HFFc6 (cell line): Measurements from ENCODE around the gene FGGY. TPM values are rescaled to one million over a fixed set of nuclear protein-coding genes. Genes with fewer than 3 reads are reported as not detected.
"Not testable (repeated sequence)": the region's sequence is repeated elsewhere in the genome, so short reads cannot be mapped to it uniquely, and the experiment has no call there.

Source experiments
- DNase-seq: peaks from one replicate; pipeline ENCODE4 v3.0.0-alpha.2; 2018
- H3K27ac Mint-ChIP-seq: 2 replicates; pipeline ENCODE4 v1.8.0; 2020; ENCODE audit warnings: mild to moderate bottlenecking, mixed read lengths
- H3K27me3 Mint-ChIP-seq: 2 replicates; pipeline ENCODE4 v1.8.0; 2021; ENCODE audit warnings: mild to moderate bottlenecking, moderate library complexity, mixed read lengths; ENCODE audit not compliant: insufficient read depth
- H3K36me3 Mint-ChIP-seq: 2 replicates; pipeline ENCODE4 v1.8.0; 2021; ENCODE audit warnings: low read depth, mixed read lengths
- H3K4me1 Mint-ChIP-seq: 2 replicates; pipeline ENCODE4 v1.8.0; 2020; ENCODE audit warnings: low read depth, mixed read lengths
- H3K4me3 Mint-ChIP-seq: 2 replicates; pipeline ENCODE4 v1.8.0; 2020; ENCODE audit warnings: mild to moderate bottlenecking, moderate library complexity, mixed read lengths
- H3K9me3 Mint-ChIP-seq: 2 replicates; pipeline ENCODE4 v1.8.0; 2020; ENCODE audit warnings: mild to moderate bottlenecking, mixed read lengths
- total RNA-seq, 6 experiments: library from RNA; stranded (reverse); fragmentation: NEBNext Ultra II Directional; extraction: Animal tissue kit (Norgen Biotek cat#: 25700); gene quantifications; 2 replicates in 1 of 6; 3 replicates in 5 of 6; pipeline ENCODE4 v1.2.3, GENCODE V29; 2021
- TF ChIP-seq, protein P1 (sequence below): fragments of 200-600 bp; sonication (generic); IDR thresholded peaks from 2 replicates; pipeline ENCODE4 v1.5.0; 2021; ENCODE audit warnings: antibody characterized with exemption, mild to moderate bottlenecking

Gene FGGY
- total RNA-seq, 6 experiments from 2014 or later = 16.4 to 20.1 (median 18.7) TPM

DNA sequence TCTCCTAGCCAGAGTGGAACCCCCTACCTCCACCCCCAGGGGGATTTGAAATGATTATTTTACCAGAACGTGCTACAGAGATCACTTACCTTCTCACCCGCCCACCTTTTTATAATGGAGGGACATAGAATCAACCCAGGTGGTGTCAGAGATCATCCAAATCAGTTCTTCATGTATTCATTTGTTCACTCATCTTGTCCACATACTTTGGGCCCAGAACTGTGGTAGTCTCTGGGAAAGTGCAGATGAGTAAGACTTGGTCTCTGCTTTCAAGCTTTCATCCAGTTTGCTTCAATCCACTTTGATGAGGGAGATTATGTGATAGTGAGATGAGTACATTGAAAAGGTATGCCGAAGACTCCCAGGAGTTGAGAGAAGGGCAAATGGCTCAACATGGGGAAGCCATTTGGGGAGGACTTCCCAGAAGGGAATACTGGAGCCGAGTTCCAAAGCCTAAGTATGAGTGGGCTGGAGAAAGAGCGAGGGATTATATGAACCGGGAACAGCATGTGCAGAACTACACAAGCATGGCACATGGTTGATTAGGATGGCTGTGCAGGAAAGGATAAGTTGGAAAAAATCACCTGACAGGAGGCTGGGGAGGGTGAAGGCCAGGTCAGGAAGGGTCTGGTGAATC, 1.9 kb downstream of the FGGY start:
- H3K27me3 Mint-ChIP-seq = peaks cover 4% of the 10 kb centered on the region
- peak overlapping the region; percentile 81 for H3K27ac Mint-ChIP-seq
- H3K4me3 Mint-ChIP-seq = peak overlapping the region; percentile 93
- peaks cover 43% of the 10 kb centered on the region for H3K4me1 Mint-ChIP-seq
- DNase-seq = peak; percentile 78
- TF ChIP-seq, protein P1, sequence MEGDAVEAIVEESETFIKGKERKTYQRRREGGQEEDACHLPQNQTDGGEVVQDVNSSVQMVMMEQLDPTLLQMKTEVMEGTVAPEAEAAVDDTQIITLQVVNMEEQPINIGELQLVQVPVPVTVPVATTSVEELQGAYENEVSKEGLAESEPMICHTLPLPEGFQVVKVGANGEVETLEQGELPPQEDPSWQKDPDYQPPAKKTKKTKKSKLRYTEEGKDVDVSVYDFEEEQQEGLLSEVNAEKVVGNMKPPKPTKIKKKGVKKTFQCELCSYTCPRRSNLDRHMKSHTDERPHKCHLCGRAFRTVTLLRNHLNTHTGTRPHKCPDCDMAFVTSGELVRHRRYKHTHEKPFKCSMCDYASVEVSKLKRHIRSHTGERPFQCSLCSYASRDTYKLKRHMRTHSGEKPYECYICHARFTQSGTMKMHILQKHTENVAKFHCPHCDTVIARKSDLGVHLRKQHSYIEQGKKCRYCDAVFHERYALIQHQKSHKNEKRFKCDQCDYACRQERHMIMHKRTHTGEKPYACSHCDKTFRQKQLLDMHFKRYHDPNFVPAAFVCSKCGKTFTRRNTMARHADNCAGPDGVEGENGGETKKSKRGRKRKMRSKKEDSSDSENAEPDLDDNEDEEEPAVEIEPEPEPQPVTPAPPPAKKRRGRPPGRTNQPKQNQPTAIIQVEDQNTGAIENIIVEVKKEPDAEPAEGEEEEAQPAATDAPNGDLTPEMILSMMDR = no peak
- H3K9me3 Mint-ChIP-seq = peaks cover 3% of the 10 kb centered on the region; the same call in 1 of the 2 replicates
- H3K36me3 Mint-ChIP-seq = peaks cover 19% of the 10 kb centered on the region

DNA sequence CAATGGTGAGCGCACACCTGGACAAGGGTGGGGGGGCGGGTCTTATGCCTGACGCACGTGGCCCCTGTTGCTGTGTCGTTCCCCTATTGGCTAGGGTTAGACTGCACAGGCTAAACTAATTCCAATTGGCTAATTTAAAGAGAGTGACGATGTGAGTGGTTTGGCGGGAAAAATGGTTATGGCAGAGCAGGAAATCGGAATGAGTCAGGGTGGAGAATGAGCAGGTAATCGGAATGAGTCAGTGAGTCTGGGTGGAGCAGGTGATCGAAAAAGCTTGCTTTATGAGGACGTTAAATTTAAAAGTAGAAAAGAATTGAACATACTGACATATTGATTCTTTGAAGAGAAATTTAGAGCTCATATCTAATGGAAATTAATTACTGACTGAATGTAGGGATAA, 2.8 kb downstream of the FGGY start:
- not testable (repeated sequence) for H3K4me3 Mint-ChIP-seq, DNase-seq, H3K27ac Mint-ChIP-seq, H3K27me3 Mint-ChIP-seq, H3K9me3 Mint-ChIP-seq
- Mint-ChIP-seq H3K36me3 (peaks cover 28% of the 10 kb centered on the region), H3K4me1 (peaks cover 43% of the 10 kb centered on the region)

DNA sequence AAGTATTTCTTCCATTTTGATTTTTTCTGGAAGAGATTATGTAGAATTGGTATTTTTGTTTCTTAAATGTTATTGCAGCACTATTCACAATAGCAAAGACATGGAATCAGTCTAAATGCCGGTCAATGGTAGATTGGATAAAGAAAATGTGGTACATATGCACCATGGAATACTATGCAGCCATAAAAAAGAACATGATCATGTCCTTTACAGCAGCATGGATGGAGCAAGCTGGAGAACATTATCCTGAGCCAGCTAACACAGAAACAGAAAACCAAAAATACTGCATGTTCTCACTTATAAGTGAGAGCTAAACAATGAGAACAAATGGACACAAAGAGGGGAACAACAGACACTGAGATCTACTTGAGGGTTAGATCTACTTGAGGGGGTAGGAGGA, 5.4 kb downstream of the FGGY start:
- TF ChIP-seq, protein P1 = no peak
- peaks cover 28% of the 10 kb centered on the region for H3K4me1 Mint-ChIP-seq
- no peak overlapping the region for H3K27ac Mint-ChIP-seq
- peaks cover 21% of the 10 kb centered on the region for H3K9me3 Mint-ChIP-seq
- no peak overlapping the region for H3K4me3 Mint-ChIP-seq
- H3K36me3 Mint-ChIP-seq = peaks cover 50% of the 10 kb centered on the region
- peaks cover 4% of the 10 kb centered on the region for H3K27me3 Mint-ChIP-seq
- no peak for DNase-seq

DNA sequence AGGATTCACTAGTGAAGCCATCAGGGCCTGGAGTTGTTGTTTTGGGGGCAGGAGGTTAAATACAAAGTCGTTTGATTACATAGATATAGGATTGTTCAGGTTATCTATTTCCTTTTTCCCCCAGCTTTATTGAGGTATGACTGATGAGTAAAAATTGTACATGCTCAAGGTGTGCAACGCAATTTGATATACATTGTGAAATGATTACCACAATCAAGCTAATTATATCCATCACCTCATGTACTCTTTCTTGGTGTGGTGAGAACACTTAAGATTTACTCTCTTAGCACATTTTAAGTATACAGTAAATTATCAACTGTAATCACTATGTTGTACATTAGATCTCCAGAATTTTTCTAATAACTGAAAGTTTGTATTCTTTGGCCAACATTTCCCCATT, 6.0 kb downstream of the FGGY start:
- H3K27ac Mint-ChIP-seq = no peak overlapping the region
- H3K36me3 Mint-ChIP-seq = peaks cover 50% of the 10 kb centered on the region
- TF ChIP-seq, protein P1 = no peak
- H3K4me3 Mint-ChIP-seq = no peak overlapping the region
- H3K9me3 Mint-ChIP-seq = peaks cover 21% of the 10 kb centered on the region
- peaks cover 4% of the 10 kb centered on the region for H3K27me3 Mint-ChIP-seq
- peaks cover 22% of the 10 kb centered on the region for H3K4me1 Mint-ChIP-seq
- DNase-seq = no peak

DNA sequence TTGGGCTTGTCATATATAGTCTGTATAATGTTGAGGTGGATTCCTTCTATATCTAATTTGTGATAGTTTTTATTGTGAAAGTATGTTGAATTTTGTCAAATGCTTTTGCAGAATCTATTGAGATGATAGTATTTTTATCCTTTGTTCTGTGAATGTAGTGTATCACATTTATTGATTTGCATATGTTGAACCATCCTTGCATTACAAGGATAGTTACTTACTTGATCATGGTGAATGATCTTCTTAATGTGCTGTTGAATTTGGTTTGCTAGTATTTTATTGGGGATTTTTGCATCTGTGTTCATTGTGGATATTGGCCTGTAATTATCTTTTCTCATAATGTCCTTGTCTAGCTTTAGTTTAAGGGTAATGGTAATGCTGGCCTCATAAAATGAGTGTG, 8.3 kb downstream of the FGGY start:
- H3K4me3 Mint-ChIP-seq = no peak overlapping the region
- H3K36me3 Mint-ChIP-seq = peaks cover 39% of the 10 kb centered on the region
- H3K4me1 Mint-ChIP-seq = peaks cover 11% of the 10 kb centered on the region
- peaks cover 21% of the 10 kb centered on the region for H3K9me3 Mint-ChIP-seq
- no peak overlapping the region for H3K27ac Mint-ChIP-seq
- H3K27me3 Mint-ChIP-seq = no peaks in the 10 kb centered on the region
- TF ChIP-seq, protein P1 = no peak
- no peak for DNase-seq

DNA sequence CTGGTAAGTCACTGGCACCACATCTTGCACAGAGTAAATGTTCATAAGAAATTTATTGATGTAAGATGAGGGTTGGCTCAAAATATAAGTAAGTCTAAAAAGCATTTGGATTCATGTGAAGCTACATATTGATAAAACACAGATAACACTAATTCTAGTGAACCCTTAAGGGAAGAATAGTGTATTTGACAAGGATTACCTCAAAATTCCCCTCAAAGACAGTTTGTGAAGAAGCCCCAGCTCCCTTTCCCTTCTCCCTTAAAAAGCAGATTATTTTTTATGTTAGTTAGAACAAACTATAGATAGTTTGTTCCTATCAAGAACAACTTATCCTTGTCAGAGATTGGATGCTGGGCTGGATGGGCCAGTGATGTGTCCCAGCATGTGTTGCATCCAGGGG, 10.7 kb downstream of the FGGY start:
- Mint-ChIP-seq H3K4me1 (peaks cover 11% of the 10 kb centered on the region), H3K9me3 (peaks cover 18% of the 10 kb centered on the region), H3K4me3 (no peak overlapping the region), H3K27me3 (no peaks in the 10 kb centered on the region), H3K27ac (no peak overlapping the region), H3K36me3 (peaks cover 43% of the 10 kb centered on the region)
- TF ChIP-seq, protein P1 = no peak
- no peak for DNase-seq
